Keratinocyte (primary cell): ENCODE results near the gene GOLM1. TPM values are rescaled to one million over a fixed set of nuclear protein-coding genes. Genes with fewer than 3 reads are reported as not detected.

Experiments used
- DNase-seq: peaks from one replicate; pipeline ENCODE4 v3.0.0-alpha.2; 2011; ENCODE audit warnings: low read depth, missing footprints, low spot score
- FAIRE-seq: peaks from 2 replicates; lab custom pipeline; 2011; peaks lifted over from hg19 to GRCh38; lab: Jason Lieb, UNC
- H2AFZ ChIP-seq: 2 replicates; pipeline ENCODE4 v1.6.0; 2012; ENCODE audit warnings: low read length, control low read depth, inconsistent platforms; ENCODE audit not compliant: control insufficient read depth
- H3K27ac ChIP-seq: 2 replicates; pipeline ENCODE4 v1.5.1; 2011; ENCODE audit warnings: low read length; ENCODE audit not compliant: control insufficient read depth, insufficient read depth
- H3K27me3 ChIP-seq: 3 replicates; pipeline ENCODE4 v1.6.0; 2011; ENCODE audit warnings: low read length; ENCODE audit not compliant: control insufficient read depth, insufficient read depth; ENCODE audit errors: extremely low read depth
- H3K36me3 ChIP-seq, 2 experiments: 2 replicates in 1 of 2; 3 replicates in 1 of 2; pipeline ENCODE4 v1.5.1; 2011; ENCODE audit warnings: low read length in 2 of 2, mild to moderate bottlenecking in 1 of 2; ENCODE audit not compliant: control insufficient read depth in 2 of 2, insufficient read depth in 2 of 2; ENCODE audit errors: extremely low read depth in 1 of 2
- H3K4me1 ChIP-seq: 3 replicates; pipeline ENCODE4 v1.5.1; 2011; ENCODE audit warnings: low read length; ENCODE audit not compliant: control insufficient read depth, insufficient read depth; ENCODE audit errors: extremely low read depth
- H3K4me2 ChIP-seq: 3 replicates; pipeline ENCODE4 v1.6.0; 2011; ENCODE audit warnings: low read depth, low read length; ENCODE audit not compliant: control insufficient read depth, insufficient read depth; ENCODE audit errors: extremely low read depth
- H3K4me3 ChIP-seq, 3 experiments: fragments of 200-600 bp in 1 of 3; sonication (generic) in 1 of 3; 2 replicates in 2 of 3; 3 replicates in 1 of 3; pipeline ENCODE4 v1.5.1; 2011 to 2016; ENCODE audit warnings: low read length in 3 of 3, mild to moderate bottlenecking in 3 of 3, control low read depth in 2 of 3, inconsistent platforms in 1 of 3, low read depth in 1 of 3, mixed read lengths in 1 of 3, mixed run types in 1 of 3, moderate library complexity in 1 of 3; ENCODE audit not compliant: control insufficient read depth in 2 of 3, insufficient read depth in 2 of 3; ENCODE audit errors: extremely low read depth in 1 of 3
- H3K79me2 ChIP-seq: 2 replicates; pipeline ENCODE4 v1.6.0; 2012; ENCODE audit warnings: low read length; ENCODE audit not compliant: control insufficient read depth, insufficient read depth
- H3K9ac ChIP-seq: 3 replicates; pipeline ENCODE4 v1.6.0; 2011; ENCODE audit warnings: low read length; ENCODE audit not compliant: control insufficient read depth, insufficient read depth; ENCODE audit errors: extremely low read depth
- H3K9me1 ChIP-seq: 3 replicates; pipeline ENCODE4 v1.6.0; 2011; ENCODE audit warnings: low read length; ENCODE audit not compliant: control insufficient read depth, insufficient read depth; ENCODE audit errors: extremely low read depth
- H3K9me3 ChIP-seq: 2 replicates; pipeline ENCODE4 v1.5.1; 2012; ENCODE audit warnings: low read depth, low read length; ENCODE audit not compliant: control insufficient read depth
- H4K20me1 ChIP-seq: 3 replicates; pipeline ENCODE4 v1.6.0; 2011; ENCODE audit warnings: low read length; ENCODE audit not compliant: control insufficient read depth, insufficient read depth; ENCODE audit errors: extremely low read depth
- EZH2 ChIP-seq: IDR thresholded peaks from one replicate; pipeline ENCODE4 v1.6.1; 2012; ENCODE audit warnings: inconsistent platforms, mild to moderate bottlenecking, low read length, moderate library complexity
- dilution Hi-C: fragments of 300-500 bp; cut with MboI; formaldehyde crosslinking; loops from one replicate; pipeline ENCODE4 v1.7.0; 2020; ENCODE audit warnings: low sequenced_read_pairs; ENCODE audit not compliant: extremely low pct_ligation_motif_present
- polyA plus RNA-seq, 5 experiments: library from polyadenylated mRNA; depleted of rRNA in 3 of 5; stranded (reverse) in 3 of 5; stranded (forward) in 1 of 5; unstranded in 1 of 5; fragments of >200 nt; gene quantifications; 1 replicate in 1 of 5; 2 replicates in 3 of 5; 3 replicates in 1 of 5; pipeline versions ENCODE4 v1.2.1 to v1.2.3, GENCODE V29; 2011 to 2012; ENCODE audit warnings: missing spikeins in 2 of 5, low read depth in 1 of 5, low replicate concordance in 1 of 5
- TF ChIP-seq, protein P1 (sequence below), 3 experiments: IDR thresholded peaks in 1 of 3; conservative IDR thresholded peaks in 1 of 3; optimal IDR thresholded peaks in 1 of 3; 2 replicates in 2 of 3; 3 replicates in 1 of 3; pipeline versions ENCODE3 to v1.5.1; 2011; ENCODE audit warnings: low read length in 3 of 3, mild to moderate bottlenecking in 3 of 3, moderate library complexity in 2 of 3, control low read depth in 1 of 3, inconsistent platforms in 1 of 3; ENCODE audit not compliant: insufficient read depth in 2 of 3; ENCODE audit errors: extremely low read depth in 1 of 3

GOLM1 gene
- polyA plus RNA-seq, 1 donor (not counting 4 experiments of a cell fraction or from before 2014, with no cell fraction given) = 17.3 TPM

DNA sequence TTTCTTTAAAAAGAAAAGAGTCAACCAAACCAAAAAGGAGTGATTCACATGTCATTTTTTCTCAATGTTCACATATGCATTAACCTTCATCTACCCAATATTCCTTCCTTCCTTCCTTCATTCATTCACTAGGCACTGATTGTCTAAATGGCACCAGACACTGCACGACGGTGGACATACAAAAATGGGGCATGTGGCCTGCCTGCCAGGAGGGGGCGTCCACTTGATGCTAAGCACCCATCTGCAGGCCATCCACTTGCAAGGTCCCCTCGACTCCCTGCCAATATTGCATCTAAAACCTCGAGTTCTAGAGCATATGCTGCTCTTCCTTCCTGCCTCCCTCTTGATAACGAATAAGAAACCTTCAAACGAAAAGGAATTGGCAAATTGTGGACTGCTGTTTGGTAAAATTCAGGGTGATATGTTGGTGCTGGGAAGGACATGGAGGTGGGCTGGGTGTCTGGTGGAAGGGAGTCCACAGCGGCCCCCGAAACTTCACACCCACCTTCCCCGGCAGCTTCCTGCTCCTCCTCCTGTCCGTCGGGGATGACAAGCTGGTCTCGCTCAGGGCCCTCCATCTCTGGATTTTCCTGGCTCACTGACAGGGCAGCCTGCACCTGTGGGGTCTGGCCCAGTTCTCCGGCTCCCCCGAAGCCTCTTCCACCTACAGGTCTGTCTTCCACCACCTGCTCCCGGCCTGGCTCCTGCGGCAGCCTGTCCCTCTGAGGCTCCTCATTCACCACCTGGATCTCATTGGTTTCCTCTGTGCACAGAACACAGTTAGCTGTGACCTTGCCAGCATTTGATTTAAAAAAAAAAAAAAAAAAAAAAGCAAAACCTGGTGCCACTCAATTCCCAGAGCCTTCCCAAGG lies 64.3 kb downstream of the GOLM1 start:
- Histone ChIP-seq H3K27me3 (no peaks in the 10 kb centered on the region), H3K4me3 (no peak overlapping the region), H3K27ac (no peak overlapping the region), H3K4me2 (no peak overlapping the region), H2AFZ (no peak overlapping the region), H3K9ac (no peak overlapping the region), H3K9me3 (no peaks in the 10 kb centered on the region), H3K4me1 (peaks cover 3% of the 10 kb centered on the region), H4K20me1 (no peaks in the 10 kb centered on the region), H3K36me3 (peaks cover 3 to 10% of the 10 kb centered on the region in 2 experiments), H3K9me1 (no peaks in the 10 kb centered on the region), H3K79me2 (no peaks in the 10 kb centered on the region)
- TF ChIP-seq, protein P1, sequence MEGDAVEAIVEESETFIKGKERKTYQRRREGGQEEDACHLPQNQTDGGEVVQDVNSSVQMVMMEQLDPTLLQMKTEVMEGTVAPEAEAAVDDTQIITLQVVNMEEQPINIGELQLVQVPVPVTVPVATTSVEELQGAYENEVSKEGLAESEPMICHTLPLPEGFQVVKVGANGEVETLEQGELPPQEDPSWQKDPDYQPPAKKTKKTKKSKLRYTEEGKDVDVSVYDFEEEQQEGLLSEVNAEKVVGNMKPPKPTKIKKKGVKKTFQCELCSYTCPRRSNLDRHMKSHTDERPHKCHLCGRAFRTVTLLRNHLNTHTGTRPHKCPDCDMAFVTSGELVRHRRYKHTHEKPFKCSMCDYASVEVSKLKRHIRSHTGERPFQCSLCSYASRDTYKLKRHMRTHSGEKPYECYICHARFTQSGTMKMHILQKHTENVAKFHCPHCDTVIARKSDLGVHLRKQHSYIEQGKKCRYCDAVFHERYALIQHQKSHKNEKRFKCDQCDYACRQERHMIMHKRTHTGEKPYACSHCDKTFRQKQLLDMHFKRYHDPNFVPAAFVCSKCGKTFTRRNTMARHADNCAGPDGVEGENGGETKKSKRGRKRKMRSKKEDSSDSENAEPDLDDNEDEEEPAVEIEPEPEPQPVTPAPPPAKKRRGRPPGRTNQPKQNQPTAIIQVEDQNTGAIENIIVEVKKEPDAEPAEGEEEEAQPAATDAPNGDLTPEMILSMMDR (optimal IDR thresholded peaks at IDR 0.05 in 1 of 3, IDR thresholded peaks at IDR 0.05 in 1 of 3, conservative IDR thresholded peaks at IDR 0.05 in 1 of 3; ENCODE audit: extremely low read depth in 1 of 3, insufficient read depth in 2 of 3, low read length in 3 of 3) = peak; percentile 49 to 75 (median 67)
- TF ChIP-seq EZH2 = no peak
- FAIRE-seq (no peak), DNase-seq (no peak)
- dilution Hi-C loops = no loop called here

DNA sequence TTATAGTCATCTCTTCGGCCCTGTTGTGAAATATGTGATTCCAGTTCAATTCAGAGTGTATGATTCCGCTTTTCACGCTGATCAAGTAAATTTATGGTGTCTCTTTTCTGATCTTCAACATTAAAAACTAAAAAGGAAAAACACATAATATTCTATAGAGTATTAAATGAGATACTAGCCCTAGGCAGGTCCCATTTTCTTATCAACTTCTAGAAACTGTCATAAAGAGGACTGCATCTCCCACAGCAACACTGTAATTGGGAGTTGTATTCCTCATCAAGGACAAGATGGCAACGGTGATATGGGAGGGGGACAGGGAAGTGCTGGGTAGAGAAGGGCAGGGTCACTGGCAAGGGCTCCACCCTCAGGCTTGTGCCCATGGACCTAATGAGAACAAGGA lies 71.6 kb downstream of the GOLM1 start:
- dilution Hi-C loops = no loop called here
- FAIRE-seq = no peak
- Histone ChIP-seq H4K20me1 (no peaks in the 10 kb centered on the region), H2AFZ (no peak overlapping the region), H3K27me3 (no peaks in the 10 kb centered on the region), H3K27ac (no peak overlapping the region), H3K4me3 (no peak overlapping the region), H3K9ac (no peak overlapping the region), H3K9me3 (no peaks in the 10 kb centered on the region), H3K79me2 (no peaks in the 10 kb centered on the region), H3K36me3 (peaks cover 4 to 12% of the 10 kb centered on the region in 2 experiments), H3K9me1 (no peaks in the 10 kb centered on the region), H3K4me2 (no peak overlapping the region), H3K4me1 (no peaks in the 10 kb centered on the region)
- TF ChIP-seq EZH2 = no peak
- TF ChIP-seq, protein P1 (optimal IDR thresholded peaks at IDR 0.05 in 1 of 3, IDR thresholded peaks at IDR 0.05 in 1 of 3, conservative IDR thresholded peaks at IDR 0.05 in 1 of 3; ENCODE audit: extremely low read depth in 1 of 3, insufficient read depth in 2 of 3, low read length in 3 of 3) = no peak
- no peak for DNase-seq
